IPS-11a (cell line): ENCODE results near the gene COL18A1.
"Not testable (repeated sequence)": the region's sequence is repeated elsewhere in the genome, so short reads cannot be mapped to it uniquely, and the experiment has no call there.

Experiments used
- H3K4me3 ChIP-seq: one replicate; pipeline ENCODE4 v1.5.1; 2013; ENCODE audit warnings: low read depth, low read length, control low read depth

The COL18A1 gene

GRCh38 chr21:45423968-45424853, 19.2 kb downstream of the COL18A1 start:
- no peak overlapping the region for H3K4me3 ChIP-seq

GRCh38 chr21:45424854-45425795, 20.2 kb downstream of the COL18A1 start:
- no peak overlapping the region for H3K4me3 ChIP-seq

GRCh38 chr21:45427331-45428271, 22.6 kb downstream of the COL18A1 start:
- no peak overlapping the region for H3K4me3 ChIP-seq

GRCh38 chr21:45428534-45428933, 23.6 kb downstream of the COL18A1 start:
- no peak overlapping the region for H3K4me3 ChIP-seq

GRCh38 chr21:45429221-45430175, 24.5 kb downstream of the COL18A1 start:
- H3K4me3 ChIP-seq = no peak overlapping the region

- no peak overlapping the region for H3K4me3 ChIP-seq
Observed at GRCh38 chr21:45430521-45431501, 25.8 kb downstream of the COL18A1 start.

GRCh38 chr21:45431781-45432572, 27.0 kb downstream of the COL18A1 start:
- H3K4me3 ChIP-seq = no peak overlapping the region

GRCh38 chr21:45432575-45433255, 27.8 kb downstream of the COL18A1 start:
- H3K4me3 ChIP-seq = no peak overlapping the region

- no peak overlapping the region for H3K4me3 ChIP-seq
Observed at GRCh38 chr21:45433301-45433700, 28.3 kb downstream of the COL18A1 start.

- no peak overlapping the region for H3K4me3 ChIP-seq
Observed at GRCh38 chr21:45433911-45434644, 29.1 kb downstream of the COL18A1 start.

GRCh38 chr21:45434645-45435217, 29.8 kb downstream of the COL18A1 start:
- no peak overlapping the region for H3K4me3 ChIP-seq

- no peak overlapping the region for H3K4me3 ChIP-seq
Observed at GRCh38 chr21:45435405-45435981, 30.5 kb downstream of the COL18A1 start.

- H3K4me3 ChIP-seq = no peak overlapping the region
Observed at GRCh38 chr21:45436351-45437065, 31.5 kb downstream of the COL18A1 start.

GRCh38 chr21:45437844-45438243, 32.9 kb downstream of the COL18A1 start:
- not testable (repeated sequence) for H3K4me3 ChIP-seq
